ENCODE results near the gene KCNMA1.

- TF ChIP-seq POLR2A (IDR thresholded peaks at IDR 0.05; ENCODE audit: low read depth) (no peak), CTCF (IDR thresholded peaks at IDR 0.05) (no peak)
Measured at GRCh38 chr10:77520290-77520689, 117.3 kb downstream of the KCNMA1 start.
